CD4-positive, alpha-beta T cell (primary cell): ENCODE measurements around the gene HRG. TPM values are rescaled to one million over a fixed set of nuclear protein-coding genes. Genes with fewer than 3 reads are reported as not detected.

ENCODE experiments used
- ATAC-seq: fragments of 200-7000 bp; cut with Tn5 transposase; one replicate; pipeline ENCODE4 v1.10.0; 2022; ENCODE audit warnings: mild to moderate bottlenecking; ENCODE audit not compliant: poor library complexity
- CTCF ChIA-PET: fragments of 350-600 bp; sonication (Branson Sonifier 250); formaldehyde crosslinking; loops from one replicate; lab custom pipeline; 2021; ENCODE audit warnings: antibody characterized with exemption, inconsistent platforms; lab: Charles Lee
- POLR2A ChIA-PET: fragments of 350-600 bp; sonication (Branson Sonifier 250); formaldehyde crosslinking; loops from one replicate; lab custom pipeline; 2021; ENCODE audit warnings: antibody characterized with exemption, inconsistent platforms; lab: Charles Lee
- DNase-seq, 14 experiments: peaks; one replicate each; pipeline ENCODE4 v3.0.0-alpha.2; 2013 to 2020; ENCODE audit warnings: mixed read lengths in 2 of 14
- H3K27ac ChIP-seq, 2 donors: one replicate each; pipeline versions ENCODE4 v1.5.1 to v1.7.0; 2013; ENCODE audit warnings: low read length in 2 of 2, low read depth in 1 of 2, mild to moderate bottlenecking in 1 of 2
- H3K27me3 ChIP-seq, 2 experiments: 1 replicate in 1 of 2; 2 replicates in 1 of 2; pipeline versions ENCODE4 v1.6.1 to v1.7.0; 2013; ENCODE audit warnings: low read length in 2 of 2, control low read depth in 1 of 2, mild to moderate bottlenecking in 1 of 2, moderate library complexity in 1 of 2; ENCODE audit not compliant: insufficient read depth in 2 of 2, control insufficient read depth in 1 of 2
- H3K36me3 ChIP-seq: one replicate; pipeline ENCODE4 v1.6.1; 2013; ENCODE audit warnings: low read length, control low read depth; ENCODE audit not compliant: insufficient read depth
- H3K4me1 ChIP-seq: one replicate; pipeline ENCODE4 v1.6.1; 2013; ENCODE audit warnings: low read length, control low read depth; ENCODE audit not compliant: insufficient read depth
- H3K4me3 ChIP-seq: one replicate; pipeline ENCODE4 v1.5.1; 2013; ENCODE audit warnings: mild to moderate bottlenecking, low read length, moderate library complexity
- H3K9me3 ChIP-seq, 2 experiments: 1 replicate in 1 of 2; 2 replicates in 1 of 2; pipeline versions ENCODE4 v1.6.1 to v1.7.0; 2013; ENCODE audit warnings: low read length in 2 of 2, mild to moderate bottlenecking in 2 of 2, control low read depth in 1 of 2, moderate library complexity in 1 of 2; ENCODE audit not compliant: control insufficient read depth in 1 of 2, insufficient read depth in 1 of 2
- H3K27ac Mint-ChIP-seq: one replicate; pipeline ENCODE4 v1.8.0; 2020; ENCODE audit warnings: mixed read lengths
- H3K27me3 Mint-ChIP-seq: one replicate; pipeline ENCODE4 v1.8.0; 2021; ENCODE audit warnings: mixed read lengths
- H3K36me3 Mint-ChIP-seq: one replicate; pipeline ENCODE4 v1.8.0; 2021; ENCODE audit warnings: low read depth, mixed read lengths
- H3K4me1 Mint-ChIP-seq: one replicate; pipeline ENCODE4 v1.8.0; 2021; ENCODE audit warnings: low read depth, mixed read lengths
- H3K4me3 Mint-ChIP-seq: one replicate; pipeline ENCODE4 v1.8.0; 2020; ENCODE audit warnings: mild to moderate bottlenecking, mixed read lengths
- H3K9me3 Mint-ChIP-seq: one replicate; pipeline ENCODE4 v1.8.0; 2020; ENCODE audit warnings: mixed read lengths
- CTCF ChIP-seq: fragments of 200-600 bp; IDR thresholded peaks from one replicate; pipeline ENCODE4 v1.8.0; 2022; ENCODE audit warnings: antibody characterized with exemption, mild to moderate bottlenecking
- intact Hi-C, 2 experiments: fragments of 100-400 bp; cut with DNase I in 1 of 2; cut with micrococcal nuclease in 1 of 2; formaldehyde crosslinking; loops; one replicate each; pipeline versions ENCODE4 v1.15.1 to v1.9.0; 2023 to 2025; cut with DNase I, micrococcal nuclease
- total RNA-seq, 174 experiments: library from RNA in 2 of 174; stranded (reverse) in 2 of 174; gene quantifications; one replicate each; pipeline ENCODE4 v1.2.3 and lab custom pipeline; 2021 to 2026

Gene HRG
- total RNA-seq, 2 experiments from 2014 or later = not detected

- no peaks in the 10 kb centered on the region for H3K4me1 Mint-ChIP-seq
- H3K27ac Mint-ChIP-seq = no peak overlapping the region
- Histone ChIP-seq H3K27ac (no peak overlapping the region), H3K4me3 (no peak overlapping the region), H3K9me3 (no peaks in the 10 kb centered on the region), H3K4me1 (no peaks in the 10 kb centered on the region), H3K36me3 (no peaks in the 10 kb centered on the region), H3K27me3 (no peaks in the 10 kb centered on the region)
- ChIA-PET POLR2A (no interaction called here), CTCF (no interaction called here)
- H3K36me3 Mint-ChIP-seq = no peaks in the 10 kb centered on the region
- no peak for DNase-seq
- H3K4me3 Mint-ChIP-seq = no peak overlapping the region
- intact Hi-C loops = no loop called here
- peaks cover 31% of the 10 kb centered on the region for H3K27me3 Mint-ChIP-seq
- ATAC-seq = no peak
- no peaks in the 10 kb centered on the region for H3K9me3 Mint-ChIP-seq
- no peak for TF ChIP-seq CTCF
Measured at GRCh38 chr3:186691676-186692075, 25.9 kb downstream of the HRG start.

- Mint-ChIP-seq H3K36me3 (no peaks in the 10 kb centered on the region), H3K27me3 (peaks cover 20% of the 10 kb centered on the region), H3K9me3 (no peaks in the 10 kb centered on the region), H3K4me3 (no peak overlapping the region), H3K27ac (no peak overlapping the region), H3K4me1 (no peaks in the 10 kb centered on the region)
- no peak for TF ChIP-seq CTCF
- no peak overlapping the region for H3K4me3 ChIP-seq
- H3K4me1 ChIP-seq = no peaks in the 10 kb centered on the region
- H3K27ac ChIP-seq = no peak overlapping the region
- DNase-seq (no peak), ATAC-seq (no peak)
- POLR2A ChIA-PET = no interaction called here
- intact Hi-C loops = no loop called here
- no peaks in the 10 kb centered on the region for H3K27me3 ChIP-seq
- no peaks in the 10 kb centered on the region for H3K36me3 ChIP-seq
- CTCF ChIA-PET = no interaction called here
- H3K9me3 ChIP-seq = no peaks in the 10 kb centered on the region
Measured at GRCh38 chr3:186693843-186694242, 28.0 kb downstream of the HRG start.

- Histone ChIP-seq H3K36me3 (no peaks in the 10 kb centered on the region), H3K27ac (no peak overlapping the region), H3K4me3 (no peak overlapping the region), H3K4me1 (no peaks in the 10 kb centered on the region), H3K9me3 (no peaks in the 10 kb centered on the region), H3K27me3 (no peaks in the 10 kb centered on the region)
- Mint-ChIP-seq H3K9me3 (no peaks in the 10 kb centered on the region), H3K4me1 (no peaks in the 10 kb centered on the region), H3K36me3 (no peaks in the 10 kb centered on the region), H3K4me3 (no peak overlapping the region), H3K27ac (no peak overlapping the region), H3K27me3 (peaks cover 20% of the 10 kb centered on the region)
- intact Hi-C loops = no loop called here
- TF ChIP-seq CTCF = no peak
- POLR2A ChIA-PET = no interaction called here
- CTCF ChIA-PET = no interaction called here
- ATAC-seq = no peak
- DNase-seq = no peak
Measured at GRCh38 chr3:186694288-186695032, 28.6 kb downstream of the HRG start.
